Measurements from ENCODE around the gene RYK.
"Not testable (repeated sequence)": the region's sequence is repeated elsewhere in the genome, so short reads cannot be mapped to it uniquely, and the experiment has no call there.

DNA sequence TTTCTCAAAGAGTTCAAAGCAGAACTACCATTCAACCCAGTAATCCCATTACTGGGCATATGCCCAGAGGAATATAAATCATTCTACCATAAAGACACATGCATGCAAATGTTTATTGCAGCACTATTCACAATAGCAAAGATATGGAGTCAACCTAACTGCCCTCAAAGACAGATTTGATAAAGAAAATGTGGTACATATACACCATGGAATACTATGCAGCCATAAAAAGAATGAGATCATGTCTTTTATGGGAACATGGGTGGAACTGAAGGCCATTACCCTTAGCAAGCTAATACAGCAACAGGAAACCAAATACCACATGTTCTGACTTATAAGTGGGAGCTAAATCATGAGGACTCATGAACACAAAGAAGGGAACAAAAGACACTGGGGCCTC, 24.5 kb upstream of the RYK start:
- not testable (repeated sequence) for TF ChIP-seq EZH2, ZFX (IDR thresholded peaks at IDR 0.05)

Data from HCT116 (cell line).